HepG2 (cell line): ENCODE measurements around the gene PDP2. TPM values are rescaled to one million over a fixed set of nuclear protein-coding genes. Genes with fewer than 3 reads are reported as not detected.
A peak's percentile ranks its signal among the peaks of the same experiment; 100 is the strongest.

ENCODE experiments used
- CBX2 ChIP-seq, 2 experiments: fragments of 200-600 bp in 1 of 2; sonication (generic); formaldehyde crosslinking in 1 of 2; IDR thresholded peaks; 2 replicates each; pipeline versions ENCODE4 v1.7.0 to v1.8.1; 2018 to 2022; ENCODE audit warnings: low read depth in 2 of 2, low read length in 1 of 2, mild to moderate bottlenecking in 1 of 2, missing genetic modification reagents in 1 of 2
- CHCHD3 ChIP-seq: sonication (generic); formaldehyde crosslinking; IDR thresholded peaks from 2 replicates; pipeline ENCODE4 v1.8.0; 2022; ENCODE audit warnings: mild to moderate bottlenecking, missing genetic modification reagents, moderate library complexity
- EZH2 ChIP-seq: conservative IDR thresholded peaks from 2 replicates; pipeline ENCODE4 v1.6.1; 2012; ENCODE audit warnings: mild to moderate bottlenecking, low read depth, low read length, moderate library complexity
- GATAD2A ChIP-seq: IDR thresholded peaks from 2 replicates; pipeline ENCODE4 v1.6.1; 2016
- HHEX ChIP-seq: IDR thresholded peaks from 2 replicates; pipeline ENCODE4 v1.6.1; 2016; ENCODE audit warnings: control low read depth
- HMGA1 ChIP-seq: sonication (generic); formaldehyde crosslinking; conservative IDR thresholded peaks from 2 replicates; pipeline ENCODE4 v1.4.0; 2020; ENCODE audit warnings: missing genetic modification reagents
- KLF9 ChIP-seq: IDR thresholded peaks from 2 replicates; pipeline ENCODE4 v1.6.1; 2016; ENCODE audit warnings: low read depth
- MAFG ChIP-seq: sonication (generic); formaldehyde crosslinking; IDR thresholded peaks from 2 replicates; pipeline ENCODE4 v1.5.1; 2020; ENCODE audit warnings: mild to moderate bottlenecking, missing genetic modification reagents
- MED13 ChIP-seq: sonication (generic); formaldehyde crosslinking; IDR thresholded peaks from 2 replicates; pipeline ENCODE4 v1.5.0; 2020; ENCODE audit warnings: missing genetic modification reagents
- MIXL1 ChIP-seq: IDR thresholded peaks from 2 replicates; pipeline ENCODE4 v1.6.1; 2016
- PHF8 ChIP-seq: sonication (generic); formaldehyde crosslinking; IDR thresholded peaks from 2 replicates; pipeline ENCODE4 v1.5.0; 2020; ENCODE audit warnings: missing genetic modification reagents
- RELA ChIP-seq: sonication (generic); formaldehyde crosslinking; IDR thresholded peaks from 2 replicates; pipeline ENCODE4 v1.4.0; 2020; ENCODE audit warnings: missing genetic modification reagents
- SOX13 ChIP-seq, 3 experiments: fragments of 450-650 bp in 1 of 3; sonication (generic) in 1 of 3; formaldehyde crosslinking in 1 of 3; IDR thresholded peaks in 2 of 3; conservative IDR thresholded peaks in 1 of 3; 2 replicates each; pipeline versions ENCODE4 v1.5.0 to v1.6.1; 2016 to 2020; ENCODE audit warnings: antibody characterized with exemption in 1 of 3, mild to moderate bottlenecking in 1 of 3, missing compliant biosample characterization in 1 of 3, missing genetic modification reagents in 1 of 3, moderate library complexity in 1 of 3
- ZFP36 ChIP-seq: fragments of 150-350 bp; IDR thresholded peaks from 2 replicates; pipeline ENCODE4 v1.6.1; 2018; ENCODE audit warnings: borderline replicate concordance, low read length, low read depth; ENCODE audit not compliant: partially characterized antibody
- ZNF232 ChIP-seq: sonication (generic); formaldehyde crosslinking; IDR thresholded peaks from 2 replicates; pipeline ENCODE4 v1.4.0; 2020; ENCODE audit warnings: missing genetic modification reagents, borderline replicate concordance
- ZNF296 ChIP-seq: sonication (generic); formaldehyde crosslinking; conservative IDR thresholded peaks from 2 replicates; pipeline ENCODE4 v1.5.0; 2020; ENCODE audit warnings: mild to moderate bottlenecking, missing genetic modification reagents
- ZNF329 ChIP-seq: sonication (generic); formaldehyde crosslinking; IDR thresholded peaks from 2 replicates; pipeline ENCODE4 v1.9.0; 2021; ENCODE audit warnings: low read depth, mild to moderate bottlenecking, missing genetic modification reagents
- ZNF335 ChIP-seq: sonication (generic); formaldehyde crosslinking; IDR thresholded peaks from 2 replicates; pipeline ENCODE4 v1.4.0; 2020; ENCODE audit warnings: missing genetic modification reagents
- ZNF430 ChIP-seq: sonication (generic); formaldehyde crosslinking; IDR thresholded peaks from 2 replicates; pipeline ENCODE4 v1.9.0; 2021; ENCODE audit warnings: mild to moderate bottlenecking, missing genetic modification reagents
- ZNF709 ChIP-seq: sonication (generic); formaldehyde crosslinking; IDR thresholded peaks from 2 replicates; pipeline ENCODE4 v1.5.0; 2020; ENCODE audit warnings: mild to moderate bottlenecking, missing genetic modification reagents
- ZNF740 ChIP-seq: sonication (generic); formaldehyde crosslinking; IDR thresholded peaks from 2 replicates; pipeline ENCODE4 v1.4.0; 2020; ENCODE audit warnings: missing genetic modification reagents
- ZSCAN31 ChIP-seq: sonication (generic); formaldehyde crosslinking; IDR thresholded peaks from 2 replicates; pipeline ENCODE4 v1.5.0; 2020; ENCODE audit warnings: low read depth, mild to moderate bottlenecking, missing genetic modification reagents
- ZZZ3 ChIP-seq: sonication (generic); formaldehyde crosslinking; IDR thresholded peaks from 2 replicates; pipeline ENCODE4 v1.4.0; 2020; ENCODE audit warnings: missing genetic modification reagents, mild to moderate bottlenecking, borderline replicate concordance
- polyA plus RNA-seq, 8 experiments: library from polyadenylated mRNA; depleted of rRNA in 3 of 8; stranded (reverse) in 7 of 8; unstranded in 1 of 8; fragments of >200 nt; fragmentation: Illumina TruSeq in 4 of 8; extraction: Trizol in 4 of 8; gene quantifications; 2 replicates each; pipeline versions ENCODE4 v1.2.1 to v1.2.3, GENCODE V29; 2011 to 2016; ENCODE audit warnings: low read depth in 4 of 8, missing spikeins in 1 of 8, mixed read lengths in 1 of 8; ENCODE audit not compliant: insufficient read depth in 1 of 8
- total RNA-seq, 5 experiments: library from RNA; depleted of rRNA; stranded (reverse); fragments of >200 nt; fragmentation: Illumina TruSeq; extraction: Trizol; gene quantifications; 2 replicates each; pipeline ENCODE4 v1.2.3, GENCODE V29; 2016; ENCODE audit warnings: low read depth in 1 of 5
- TF ChIP-seq, protein P1 (sequence below): IDR thresholded peaks from 2 replicates; pipeline ENCODE4 v1.6.1; 2016; ENCODE audit warnings: missing compliant biosample characterization, missing genetic modification reagents, borderline replicate concordance
- TF ChIP-seq, protein P2 (sequence below): sonication (generic); formaldehyde crosslinking; IDR thresholded peaks from 2 replicates; pipeline ENCODE4 v1.4.0; 2020; ENCODE audit warnings: missing genetic modification reagents
- TF ChIP-seq, protein P3 (sequence below): IDR thresholded peaks from 2 replicates; pipeline ENCODE4 v1.6.1; 2018; ENCODE audit warnings: missing genetic modification reagents
- TF ChIP-seq, protein P4 (sequence below): sonication (generic); formaldehyde crosslinking; IDR thresholded peaks from 2 replicates; pipeline ENCODE4 v1.5.1; 2020; ENCODE audit warnings: mild to moderate bottlenecking, missing genetic modification reagents, moderate library complexity

The PDP2 gene
- total and polyA plus RNA-seq, 2 of the 13 experiments (the other 11 are each of a cell fraction or from before 2014, with no cell fraction given), result 12.8 to 15.8 TPM

DNA sequence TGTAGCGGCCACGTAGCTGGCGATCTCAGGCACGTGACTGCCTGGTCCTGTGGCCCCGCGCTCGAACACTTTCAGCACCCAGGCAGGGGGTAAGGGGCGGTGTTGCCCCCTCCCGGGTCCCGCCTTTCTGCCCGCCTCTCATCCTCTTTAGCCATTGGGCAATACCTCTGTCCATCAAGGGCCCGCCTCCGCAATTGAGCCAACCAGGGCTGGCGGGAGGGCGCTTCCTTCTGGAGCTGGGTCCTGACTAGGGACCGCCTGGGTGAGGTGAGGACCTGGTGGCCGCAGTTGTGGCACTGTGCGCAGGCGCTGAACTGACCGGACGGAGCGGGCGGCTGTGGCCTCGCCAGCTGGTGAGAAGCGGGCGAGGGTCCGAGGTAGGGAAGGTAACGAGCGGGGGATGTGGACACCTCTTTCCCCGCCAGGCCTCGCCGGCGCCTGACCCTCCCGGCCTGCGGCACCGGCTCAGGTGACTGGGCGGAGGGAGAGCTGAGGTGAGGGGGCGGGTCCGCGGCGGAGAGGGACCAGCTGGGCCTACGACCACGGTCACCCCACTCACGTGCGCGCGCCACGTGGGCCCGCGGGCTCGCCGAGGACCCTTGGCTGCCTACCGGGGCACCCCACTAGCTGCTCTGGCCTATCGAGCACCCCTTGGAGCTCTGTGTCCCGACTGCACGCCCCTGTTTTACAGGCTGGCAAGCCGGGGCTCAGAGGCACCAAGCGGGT is at the start of gene PDP2 (continued):
- TF ChIP-seq CHCHD3 (peak; percentile 88; the same call in 1 of the 2 replicates), KLF9 (CRISPR knock-in tag) (peak; percentile 95; the same call in 1 of the 2 replicates), ZZZ3 (CRISPR knock-in tag) (peak; percentile 52; the same call in 1 of the 2 replicates), ZNF430 (CRISPR knock-in tag) (peak; percentile 99; the same call in 1 of the 2 replicates), SOX13 (IDR thresholded peaks at IDR 0.05) (no peak), SOX13 (CRISPR knock-in tag; conservative IDR thresholded peaks at IDR 0.05 in 1 of 2, IDR thresholded peaks at IDR 0.05 in 1 of 2) (peak in 1 of 2 experiments; percentile 48; a peak in 2 of 4 replicates), ZFP36 (no peak), ZNF740 (no peak; the same call in 1 of the 2 replicates), ZNF296 (CRISPR knock-in tag) (peak; percentile 84), HMGA1 (no peak), ZNF232 (CRISPR knock-in tag) (peak; percentile 88), MED13 (CRISPR knock-in tag) (peak; percentile 25; the same call in 1 of the 2 replicates), HHEX (CRISPR knock-in tag) (no peak), ZSCAN31 (CRISPR knock-in tag) (no peak; the same call in 1 of the 2 replicates), ZNF335 (CRISPR knock-in tag) (peak; percentile 91), MIXL1 (peak; percentile 76; the same call in 1 of the 2 replicates), GATAD2A (CRISPR knock-in tag) (no peak), ZNF709 (peak; percentile 97), ZNF329 (peak; percentile 57), CBX2 (IDR thresholded peaks at IDR 0.05; ENCODE audit: low read depth, low read length) (no peak), CBX2 (CRISPR knock-in tag; IDR thresholded peaks at IDR 0.05; ENCODE audit: low read depth) (no peak), EZH2 (no peak), PHF8 (peak; percentile 99), MAFG (peak; percentile 70), RELA (no peak)
- TF ChIP-seq, protein P1, sequence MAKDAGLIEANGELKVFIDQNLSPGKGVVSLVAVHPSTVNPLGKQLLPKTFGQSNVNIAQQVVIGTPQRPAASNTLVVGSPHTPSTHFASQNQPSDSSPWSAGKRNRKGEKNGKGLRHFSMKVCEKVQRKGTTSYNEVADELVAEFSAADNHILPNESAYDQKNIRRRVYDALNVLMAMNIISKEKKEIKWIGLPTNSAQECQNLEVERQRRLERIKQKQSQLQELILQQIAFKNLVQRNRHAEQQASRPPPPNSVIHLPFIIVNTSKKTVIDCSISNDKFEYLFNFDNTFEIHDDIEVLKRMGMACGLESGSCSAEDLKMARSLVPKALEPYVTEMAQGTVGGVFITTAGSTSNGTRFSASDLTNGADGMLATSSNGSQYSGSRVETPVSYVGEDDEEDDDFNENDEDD (CRISPR knock-in tag), result peak; percentile 92
- TF ChIP-seq, protein P2, sequence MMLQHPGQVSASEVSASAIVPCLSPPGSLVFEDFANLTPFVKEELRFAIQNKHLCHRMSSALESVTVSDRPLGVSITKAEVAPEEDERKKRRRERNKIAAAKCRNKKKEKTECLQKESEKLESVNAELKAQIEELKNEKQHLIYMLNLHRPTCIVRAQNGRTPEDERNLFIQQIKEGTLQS (CRISPR knock-in tag), result peak; percentile 66; the same call in 1 of the 2 replicates
- TF ChIP-seq, protein P3, sequence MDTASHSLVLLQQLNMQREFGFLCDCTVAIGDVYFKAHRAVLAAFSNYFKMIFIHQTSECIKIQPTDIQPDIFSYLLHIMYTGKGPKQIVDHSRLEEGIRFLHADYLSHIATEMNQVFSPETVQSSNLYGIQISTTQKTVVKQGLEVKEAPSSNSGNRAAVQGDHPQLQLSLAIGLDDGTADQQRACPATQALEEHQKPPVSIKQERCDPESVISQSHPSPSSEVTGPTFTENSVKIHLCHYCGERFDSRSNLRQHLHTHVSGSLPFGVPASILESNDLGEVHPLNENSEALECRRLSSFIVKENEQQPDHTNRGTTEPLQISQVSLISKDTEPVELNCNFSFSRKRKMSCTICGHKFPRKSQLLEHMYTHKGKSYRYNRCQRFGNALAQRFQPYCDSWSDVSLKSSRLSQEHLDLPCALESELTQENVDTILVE (CRISPR knock-in tag), result peak; percentile 79
- TF ChIP-seq, protein P4, sequence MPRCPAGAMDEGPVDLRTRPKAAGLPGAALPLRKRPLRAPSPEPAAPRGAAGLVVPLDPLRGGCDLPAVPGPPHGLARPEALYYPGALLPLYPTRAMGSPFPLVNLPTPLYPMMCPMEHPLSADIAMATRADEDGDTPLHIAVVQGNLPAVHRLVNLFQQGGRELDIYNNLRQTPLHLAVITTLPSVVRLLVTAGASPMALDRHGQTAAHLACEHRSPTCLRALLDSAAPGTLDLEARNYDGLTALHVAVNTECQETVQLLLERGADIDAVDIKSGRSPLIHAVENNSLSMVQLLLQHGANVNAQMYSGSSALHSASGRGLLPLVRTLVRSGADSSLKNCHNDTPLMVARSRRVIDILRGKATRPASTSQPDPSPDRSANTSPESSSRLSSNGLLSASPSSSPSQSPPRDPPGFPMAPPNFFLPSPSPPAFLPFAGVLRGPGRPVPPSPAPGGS (CRISPR knock-in tag), result peak; percentile 96
